ENCODE measurements around the gene NEURL2. TPM values are rescaled to one million over a fixed set of nuclear protein-coding genes. Genes with fewer than 3 reads are reported as not detected.

NEURL2 gene
- total RNA-seq, 1 donor from 2014 or later, result 8.3 TPM

GRCh38 chr20:45863543-45864470 lies 27.2 kb downstream of the NEURL2 start:
- H3K36me3 Mint-ChIP-seq, result no peaks in the 10 kb centered on the region
- no peak overlapping the region for H3K27ac Mint-ChIP-seq
- DNase-seq (ENCODE audit: low spot score in 2 of 2, unreplicated experiment in 2 of 2), result no peak
- peaks cover 10% of the 10 kb centered on the region for H3K4me1 Mint-ChIP-seq
- TF ChIP-seq CTCF (IDR thresholded peaks at IDR 0.05; ENCODE audit: unreplicated experiment), result no peak
- no peaks in the 10 kb centered on the region for H3K9me3 Mint-ChIP-seq
- H3K4me3 Mint-ChIP-seq, result no peak overlapping the region
- no peaks in the 10 kb centered on the region for H3K27me3 Mint-ChIP-seq (ENCODE audit: low read depth)

- no peak for TF ChIP-seq CTCF (IDR thresholded peaks at IDR 0.05; ENCODE audit: unreplicated experiment)
- Mint-ChIP-seq H3K4me3 (no peak overlapping the region), H3K36me3 (no peaks in the 10 kb centered on the region), H3K4me1 (peaks cover 28% of the 10 kb centered on the region), H3K27ac (peak overlapping the region; percentile 43), H3K9me3 (no peaks in the 10 kb centered on the region), H3K27me3 (ENCODE audit: low read depth) (no peaks in the 10 kb centered on the region)
- DNase-seq (ENCODE audit: low spot score in 2 of 2, unreplicated experiment in 2 of 2), result no peak
These were observed 29.6 kb downstream of the NEURL2 start for GRCh38 chr20:45861221-45862075.

GRCh38 chr20:45860560-45861220 lies 30.3 kb downstream of the NEURL2 start:
- DNase-seq (ENCODE audit: low spot score in 2 of 2, unreplicated experiment in 2 of 2), result no peak
- no peak for TF ChIP-seq CTCF (IDR thresholded peaks at IDR 0.05; ENCODE audit: unreplicated experiment)
- H3K4me3 Mint-ChIP-seq, result no peak overlapping the region
- H3K36me3 Mint-ChIP-seq, result no peaks in the 10 kb centered on the region
- peaks cover 34% of the 10 kb centered on the region for H3K4me1 Mint-ChIP-seq
- no peaks in the 10 kb centered on the region for H3K27me3 Mint-ChIP-seq (ENCODE audit: low read depth)
- H3K9me3 Mint-ChIP-seq, result no peaks in the 10 kb centered on the region
- no peak overlapping the region for H3K27ac Mint-ChIP-seq

- Mint-ChIP-seq H3K27ac (no peak overlapping the region), H3K4me1 (peaks cover 34% of the 10 kb centered on the region), H3K4me3 (no peak overlapping the region), H3K36me3 (no peaks in the 10 kb centered on the region), H3K9me3 (no peaks in the 10 kb centered on the region), H3K27me3 (ENCODE audit: low read depth) (no peaks in the 10 kb centered on the region)
- no peak for DNase-seq (ENCODE audit: low spot score in 2 of 2, unreplicated experiment in 2 of 2)
- no peak for TF ChIP-seq CTCF (IDR thresholded peaks at IDR 0.05; ENCODE audit: unreplicated experiment)
These were observed 31.1 kb downstream of the NEURL2 start for GRCh38 chr20:45859916-45860315.

- H3K27ac Mint-ChIP-seq, result peak overlapping the region; percentile 88
These were observed 33.2 kb downstream of the NEURL2 start for GRCh38 chr20:45857882-45858216.

More at GRCh38 chr20:45857882-45858216, 33.2 kb downstream of the NEURL2 start:
- Mint-ChIP-seq H3K4me3 (peak overlapping the region; percentile 93), H3K27me3 (ENCODE audit: low read depth) (no peaks in the 10 kb centered on the region), H3K4me1 (peaks cover 34% of the 10 kb centered on the region), H3K36me3 (peaks cover 2% of the 10 kb centered on the region), H3K9me3 (no peaks in the 10 kb centered on the region)
- TF ChIP-seq CTCF (IDR thresholded peaks at IDR 0.05; ENCODE audit: unreplicated experiment), result no peak
- DNase-seq (ENCODE audit: low spot score in 2 of 2, unreplicated experiment in 2 of 2), result no peak

All from mesothelial cell of epicardium (in vitro differentiated cells).